Measurements from ENCODE around the gene PROK2.

The PROK2 gene

GRCh38 chr3:71780430-71780829, 4.5 kb downstream of the PROK2 start:
- no peak for DNase-seq (ENCODE audit: low read depth)
- no peak overlapping the region for H3K4me3 ChIP-seq (ENCODE audit: low read length)
- TF ChIP-seq CTCF (conservative IDR thresholded peaks at IDR 0.05; ENCODE audit: low read depth, low read length), result no peak

GRCh38 chr3:71779674-71780377, 5.1 kb downstream of the PROK2 start:
- TF ChIP-seq CTCF (conservative IDR thresholded peaks at IDR 0.05; ENCODE audit: low read depth, low read length), result no peak
- DNase-seq (ENCODE audit: low read depth), result no peak
- H3K4me3 ChIP-seq (ENCODE audit: low read length), result no peak overlapping the region

- TF ChIP-seq CTCF (conservative IDR thresholded peaks at IDR 0.05; ENCODE audit: low read depth, low read length), result no peak
- no peak overlapping the region for H3K4me3 ChIP-seq (ENCODE audit: low read length)
- no peak for DNase-seq (ENCODE audit: low read depth)
Observed at GRCh38 chr3:71778353-71778752, 6.6 kb downstream of the PROK2 start.

- TF ChIP-seq CTCF (conservative IDR thresholded peaks at IDR 0.05; ENCODE audit: low read depth, low read length), result no peak
- no peak for DNase-seq (ENCODE audit: low read depth)
- no peak overlapping the region for H3K4me3 ChIP-seq (ENCODE audit: low read length)
Observed at GRCh38 chr3:71776538-71776937, 8.4 kb downstream of the PROK2 start.

- TF ChIP-seq CTCF (conservative IDR thresholded peaks at IDR 0.05; ENCODE audit: low read depth, low read length), result no peak
Observed at GRCh38 chr3:71771884-71772283, 13.1 kb downstream of the PROK2 start.

GRCh38 chr3:71771126-71771525, 13.8 kb downstream of the PROK2 start:
- no peak for DNase-seq (ENCODE audit: low read depth)
- TF ChIP-seq CTCF (conservative IDR thresholded peaks at IDR 0.05; ENCODE audit: low read depth, low read length), result no peak
- no peak overlapping the region for H3K4me3 ChIP-seq (ENCODE audit: low read length)

More at GRCh38 chr3:71771884-71772283, 13.1 kb downstream of the PROK2 start:
- DNase-seq (ENCODE audit: low read depth), result no peak
- no peak overlapping the region for H3K4me3 ChIP-seq (ENCODE audit: low read length)

GRCh38 chr3:71763426-71763825, 21.5 kb downstream of the PROK2 start:
- no peak for TF ChIP-seq CTCF (conservative IDR thresholded peaks at IDR 0.05; ENCODE audit: low read depth, low read length)
- no peak overlapping the region for H3K4me3 ChIP-seq (ENCODE audit: low read length)
- DNase-seq (ENCODE audit: low read depth), result no peak

All from retinal pigment epithelial cell (primary cell).